ENCODE measurements around the gene AMER1.

The AMER1 gene

GRCh38 chrX:64192040-64192439, 13.5 kb downstream of the AMER1 start:
- no peak overlapping the region for H3K4me2 ChIP-seq (ENCODE audit: low read length)
- H3K79me2 ChIP-seq = no peaks in the 10 kb centered on the region
- no peak overlapping the region for H3K27ac ChIP-seq
- H3K4me1 ChIP-seq = no peaks in the 10 kb centered on the region
- no peak for TF ChIP-seq CTCF (IDR thresholded peaks at IDR 0.05)
- H3K36me3 ChIP-seq (ENCODE audit: control insufficient read depth, insufficient read depth, low read length) = no peaks in the 10 kb centered on the region
- no peak overlapping the region for H3K4me3 ChIP-seq (ENCODE audit: low read depth, low read length)
- H3K27me3 ChIP-seq (ENCODE audit: control insufficient read depth, insufficient read depth, low read length) = no peaks in the 10 kb centered on the region
- no peak overlapping the region for H3K9ac ChIP-seq
- H3K9me3 ChIP-seq (ENCODE audit: control insufficient read depth, low read length) = no peaks in the 10 kb centered on the region
- H2AFZ ChIP-seq = no peak overlapping the region

DNA sequence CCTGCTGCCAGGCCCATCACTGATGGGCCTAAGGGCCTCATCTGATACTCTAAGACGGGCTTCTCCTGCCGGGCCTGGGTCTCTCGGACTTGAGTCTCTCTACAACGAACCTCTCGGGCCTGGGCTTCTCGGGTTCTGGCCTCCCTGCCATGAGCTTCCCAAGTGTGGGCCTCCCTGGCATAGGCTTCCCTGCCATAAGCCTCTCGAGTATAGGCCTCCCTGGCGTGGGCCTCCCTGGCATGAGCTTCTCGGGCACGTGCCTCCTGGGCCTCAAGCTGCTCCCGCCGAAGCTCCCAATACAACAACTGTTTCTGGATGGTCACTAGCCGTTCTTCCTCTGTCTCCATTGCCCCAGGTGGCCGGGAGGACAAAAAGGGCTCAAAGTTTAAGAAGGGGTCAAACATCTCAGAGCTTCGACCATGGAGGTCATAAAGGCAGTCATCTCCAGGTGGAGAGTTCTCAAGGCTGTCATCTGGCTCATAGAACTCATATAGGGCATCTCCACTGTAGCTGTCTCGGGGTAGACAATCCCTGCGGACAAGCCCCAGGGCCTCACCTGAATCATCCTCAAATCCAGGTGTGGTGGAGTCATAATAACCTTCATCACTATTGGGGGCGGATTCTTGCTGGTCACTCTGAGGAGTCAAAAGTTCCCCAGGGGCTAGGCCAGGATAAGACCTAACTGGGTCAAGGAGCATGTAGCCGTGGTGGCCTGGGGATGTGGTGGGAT, 14.1 kb downstream of the AMER1 start:
- Histone ChIP-seq H3K4me1 (no peaks in the 10 kb centered on the region), H3K79me2 (no peaks in the 10 kb centered on the region), H3K9me3 (ENCODE audit: control insufficient read depth, low read length) (no peaks in the 10 kb centered on the region), H3K9ac (no peak overlapping the region), H3K4me2 (ENCODE audit: low read length) (no peak overlapping the region), H2AFZ (no peak overlapping the region), H3K27ac (no peak overlapping the region), H3K4me3 (ENCODE audit: low read depth, low read length) (no peak overlapping the region), H3K27me3 (ENCODE audit: control insufficient read depth, insufficient read depth, low read length) (no peaks in the 10 kb centered on the region), H3K36me3 (ENCODE audit: control insufficient read depth, insufficient read depth, low read length) (no peaks in the 10 kb centered on the region)
- no peak for TF ChIP-seq CTCF (IDR thresholded peaks at IDR 0.05)

DNA sequence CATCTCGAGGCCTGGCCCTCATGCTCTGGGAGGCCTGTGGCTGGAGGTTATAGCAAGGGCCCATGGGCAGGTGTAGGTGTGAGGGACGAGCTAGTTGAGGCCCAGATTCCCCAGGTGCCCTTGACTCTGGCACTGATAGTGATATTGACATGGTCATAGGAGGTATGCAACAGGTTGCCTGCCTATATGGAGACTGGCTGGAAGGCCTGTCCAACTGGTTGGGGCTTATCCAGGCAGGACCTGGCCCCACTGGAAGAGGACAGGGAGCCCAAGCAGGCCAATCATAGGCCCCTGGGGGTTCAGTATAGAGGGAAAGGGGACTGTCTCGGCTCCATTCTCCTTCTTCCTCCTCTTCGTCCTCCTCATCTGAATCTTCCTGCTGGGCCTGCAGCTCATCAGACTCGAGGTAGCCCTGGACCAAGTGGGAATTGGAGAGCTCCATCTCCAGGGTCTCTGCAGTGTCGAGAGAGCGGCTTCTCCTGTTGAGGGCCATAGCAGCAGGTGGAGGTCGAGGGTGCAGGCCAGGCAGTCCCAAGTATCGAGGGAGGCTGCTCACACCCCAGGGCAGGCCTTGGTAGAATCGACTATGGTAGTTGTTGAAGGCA, 15.3 kb downstream of the AMER1 start:
- H3K4me1 ChIP-seq = no peaks in the 10 kb centered on the region
- H3K4me3 ChIP-seq (ENCODE audit: low read depth, low read length) = no peak overlapping the region
- H3K27ac ChIP-seq = no peak overlapping the region
- no peak overlapping the region for H3K9ac ChIP-seq
- H2AFZ ChIP-seq = no peak overlapping the region
- no peaks in the 10 kb centered on the region for H3K9me3 ChIP-seq (ENCODE audit: control insufficient read depth, low read length)
- H3K4me2 ChIP-seq (ENCODE audit: low read length) = no peak overlapping the region
- no peaks in the 10 kb centered on the region for H3K79me2 ChIP-seq
- TF ChIP-seq CTCF (IDR thresholded peaks at IDR 0.05) = no peak
- H3K27me3 ChIP-seq (ENCODE audit: control insufficient read depth, insufficient read depth, low read length) = no peaks in the 10 kb centered on the region
- no peaks in the 10 kb centered on the region for H3K36me3 ChIP-seq (ENCODE audit: control insufficient read depth, insufficient read depth, low read length)

- Histone ChIP-seq H3K4me2 (ENCODE audit: low read length) (no peak overlapping the region), H2AFZ (no peak overlapping the region), H3K27me3 (ENCODE audit: control insufficient read depth, insufficient read depth, low read length) (no peaks in the 10 kb centered on the region), H3K79me2 (no peaks in the 10 kb centered on the region), H3K9me3 (ENCODE audit: control insufficient read depth, low read length) (no peaks in the 10 kb centered on the region), H3K36me3 (ENCODE audit: control insufficient read depth, insufficient read depth, low read length) (no peaks in the 10 kb centered on the region), H3K27ac (no peak overlapping the region), H3K9ac (no peak overlapping the region), H3K4me1 (no peaks in the 10 kb centered on the region), H3K4me3 (ENCODE audit: low read depth, low read length) (no peak overlapping the region)
- TF ChIP-seq CTCF (IDR thresholded peaks at IDR 0.05) = no peak
Measured at GRCh38 chrX:64188901-64189300, 16.6 kb downstream of the AMER1 start.

DNA sequence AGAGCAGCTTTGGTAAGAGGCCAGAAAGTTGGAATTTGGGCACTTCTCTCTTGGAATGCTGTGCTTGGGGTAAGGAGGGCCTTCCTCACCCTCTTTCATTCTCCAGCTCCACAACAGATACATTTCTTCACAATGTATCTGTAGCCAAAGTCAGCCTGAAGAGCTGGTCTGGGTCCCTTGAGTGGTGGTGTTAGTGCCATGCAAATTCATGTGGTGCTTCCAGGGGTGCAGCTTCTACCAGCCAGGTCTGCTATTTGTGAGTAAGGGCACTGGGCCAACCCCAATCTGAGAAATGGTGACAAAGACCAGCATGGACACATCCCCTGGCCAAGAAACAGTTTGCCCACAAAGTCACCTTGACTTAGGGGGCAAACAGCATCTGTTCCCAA, 17.8 kb downstream of the AMER1 start:
- no peak for TF ChIP-seq CTCF (IDR thresholded peaks at IDR 0.05)
- H3K4me2 ChIP-seq (ENCODE audit: low read length) = no peak overlapping the region
- no peak overlapping the region for H3K4me3 ChIP-seq (ENCODE audit: low read depth, low read length)
- no peaks in the 10 kb centered on the region for H3K4me1 ChIP-seq
- no peaks in the 10 kb centered on the region for H3K27me3 ChIP-seq (ENCODE audit: control insufficient read depth, insufficient read depth, low read length)
- no peak overlapping the region for H3K27ac ChIP-seq
- no peak overlapping the region for H3K9ac ChIP-seq
- H3K79me2 ChIP-seq = no peaks in the 10 kb centered on the region
- H2AFZ ChIP-seq = no peak overlapping the region
- H3K36me3 ChIP-seq (ENCODE audit: control insufficient read depth, insufficient read depth, low read length) = no peaks in the 10 kb centered on the region
- H3K9me3 ChIP-seq (ENCODE audit: control insufficient read depth, low read length) = no peaks in the 10 kb centered on the region
